Trophoblast cell (in vitro differentiated cells and primary cell): ENCODE results near the gene PLIN4.

Experiments
- DNase-seq, 2 donors: peaks; one replicate each; pipeline ENCODE4 v3.0.0-alpha.2; 2016
- H2AFZ ChIP-seq: 2 replicates; pipeline ENCODE4 v1.6.1; 2013; ENCODE audit warnings: low read length, moderate library complexity, mild to moderate bottlenecking; ENCODE audit not compliant: insufficient read depth, poor library complexity
- H2AK5ac ChIP-seq: 2 replicates; pipeline ENCODE4 v1.6.1; 2013; ENCODE audit warnings: mild to moderate bottlenecking, low read length
- H2BK120ac ChIP-seq: 2 replicates; pipeline ENCODE4 v1.6.1; 2013; ENCODE audit warnings: low read length, mild to moderate bottlenecking, moderate library complexity; ENCODE audit not compliant: insufficient read depth, poor library complexity
- H2BK12ac ChIP-seq: 2 replicates; pipeline ENCODE4 v1.6.1; 2013; ENCODE audit warnings: mild to moderate bottlenecking, low read length, moderate library complexity
- H2BK5ac ChIP-seq: 2 replicates; pipeline ENCODE4 v1.6.1; 2013; ENCODE audit warnings: low read length, low read depth, moderate library complexity, mild to moderate bottlenecking; ENCODE audit not compliant: poor library complexity
- H3K14ac ChIP-seq: 2 replicates; pipeline ENCODE4 v1.6.1; 2013; ENCODE audit warnings: mild to moderate bottlenecking, low read length
- H3K18ac ChIP-seq: 2 replicates; pipeline ENCODE4 v1.6.1; 2013; ENCODE audit warnings: mild to moderate bottlenecking, low read length
- H3K23ac ChIP-seq: 2 replicates; pipeline ENCODE4 v1.6.1; 2013; ENCODE audit warnings: low read length
- H3K27ac ChIP-seq: 2 replicates; pipeline ENCODE4 v1.5.1; 2013; ENCODE audit warnings: low read depth, mild to moderate bottlenecking, inconsistent platforms, low read length, moderate library complexity
- H3K27me3 ChIP-seq: 2 replicates; pipeline ENCODE4 v1.6.1; 2013; ENCODE audit warnings: inconsistent platforms, mild to moderate bottlenecking, low read length, moderate library complexity; ENCODE audit not compliant: insufficient read depth
- H3K36me3 ChIP-seq, 2 experiments: 1 replicate in 1 of 2; 2 replicates in 1 of 2; pipeline ENCODE4 v1.6.1; 2013; ENCODE audit warnings: low read length in 2 of 2, mild to moderate bottlenecking in 2 of 2, moderate library complexity in 1 of 2; ENCODE audit not compliant: insufficient read depth in 2 of 2, control insufficient read depth in 1 of 2
- H3K4ac ChIP-seq: 2 replicates; pipeline ENCODE4 v1.6.1; 2013; ENCODE audit warnings: low read depth, mild to moderate bottlenecking, low read length, moderate library complexity
- H3K4me1 ChIP-seq, 2 experiments: 1 replicate in 1 of 2; 2 replicates in 1 of 2; pipeline ENCODE4 v1.6.1; 2013; ENCODE audit warnings: low read length in 2 of 2, mild to moderate bottlenecking in 2 of 2, moderate library complexity in 1 of 2; ENCODE audit not compliant: insufficient read depth in 2 of 2, control insufficient read depth in 1 of 2
- H3K4me2 ChIP-seq: 2 replicates; pipeline ENCODE4 v1.6.1; 2013; ENCODE audit warnings: inconsistent platforms, mild to moderate bottlenecking, low read length, moderate library complexity
- H3K4me3 ChIP-seq: 2 replicates; pipeline ENCODE4 v1.5.1; 2013; ENCODE audit warnings: mild to moderate bottlenecking, low read depth, low read length, inconsistent platforms
- H3K79me1 ChIP-seq: one replicate; pipeline ENCODE4 v1.6.1; 2013; ENCODE audit warnings: low read length
- H3K79me2 ChIP-seq: 2 replicates; pipeline ENCODE4 v1.6.1; 2013; ENCODE audit warnings: low read length, mild to moderate bottlenecking; ENCODE audit not compliant: control insufficient read depth, insufficient read depth, poor library complexity
- H3K9ac ChIP-seq: 2 replicates; pipeline ENCODE4 v1.6.1; 2013; ENCODE audit warnings: mild to moderate bottlenecking, low read length
- H3K9me3 ChIP-seq: 2 replicates; pipeline ENCODE4 v1.6.1; 2013; ENCODE audit warnings: low read depth, mild to moderate bottlenecking, control low read depth, inconsistent platforms, low read length; ENCODE audit not compliant: insufficient read depth
- H4K12ac ChIP-seq: 2 replicates; pipeline ENCODE4 v1.6.1; 2013; ENCODE audit warnings: low read depth, mild to moderate bottlenecking, low read length, moderate library complexity
- H4K8ac ChIP-seq: 2 replicates; pipeline ENCODE4 v1.6.1; 2013; ENCODE audit warnings: low read depth, mild to moderate bottlenecking, low read length, moderate library complexity
- H4K91ac ChIP-seq: one replicate; pipeline ENCODE4 v1.6.1; 2013; ENCODE audit warnings: low read depth, mild to moderate bottlenecking, low read length, moderate library complexity
- WGBS: extraction: QIAGEN DNeasy Blood & Tissue Kit; methylation state at CpG from one replicate; pipeline ENCODE4 v1.1.7; 2013; ENCODE audit warnings: missing lambda C conversion rate; ENCODE audit not compliant: insufficient read length, insufficient coverage; ENCODE audit errors: extremely low coverage; 5-methylcytosine and 5-hydroxymethylcytosine counted together

The PLIN4 gene

DNA sequence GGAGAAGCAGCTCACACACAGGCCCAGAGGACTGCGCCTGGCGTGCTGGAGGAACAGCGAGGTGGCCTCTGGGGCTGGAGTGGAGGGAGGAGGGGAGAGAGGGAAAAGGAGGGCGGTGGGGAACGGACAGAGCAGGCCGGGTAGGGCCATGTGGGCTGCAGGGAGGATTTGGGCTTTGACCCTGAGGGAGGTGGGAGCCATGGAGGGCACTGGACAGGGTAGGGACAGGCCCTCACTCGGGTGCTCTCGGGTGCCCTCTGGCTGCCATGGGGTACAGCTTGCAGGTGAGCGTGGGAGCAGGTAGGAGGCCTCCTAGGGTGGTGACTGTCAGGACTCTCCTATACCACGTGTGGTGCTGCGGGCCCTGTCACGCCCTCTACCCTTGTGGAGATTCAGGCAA, 22.8 kb downstream of the PLIN4 start:
- H4K91ac ChIP-seq = no peak overlapping the region
- DNase-seq = peak in 1 of 2 donors; percentile 19
- H4K12ac ChIP-seq = no peak overlapping the region
- H4K8ac ChIP-seq = no peak overlapping the region
- no peak overlapping the region for H2BK5ac ChIP-seq
- H3K27ac ChIP-seq = no peak overlapping the region
- no CpG with 5 or more reads among the region's 12 CpGs for WGBS
- no peak overlapping the region for H2AK5ac ChIP-seq
- no peak overlapping the region for H2AFZ ChIP-seq
- H3K4me3 ChIP-seq = no peak overlapping the region
- no peak overlapping the region for H3K4me2 ChIP-seq
- peaks cover 10% of the 10 kb centered on the region for H3K9me3 ChIP-seq
- no peak overlapping the region for H2BK12ac ChIP-seq
- no peak overlapping the region for H3K23ac ChIP-seq
- H3K79me2 ChIP-seq = no peaks in the 10 kb centered on the region
- peaks cover 74 to 87% of the 10 kb centered on the region in 2 experiments for H3K36me3 ChIP-seq
- no peaks in the 10 kb centered on the region for H3K79me1 ChIP-seq
- H3K9ac ChIP-seq = no peak overlapping the region
- H3K4me1 ChIP-seq = no peaks in the 10 kb centered on the region
- H3K4ac ChIP-seq = no peak overlapping the region
- H3K14ac ChIP-seq = no peak overlapping the region
- no peak overlapping the region for H3K18ac ChIP-seq
- H3K27me3 ChIP-seq = no peaks in the 10 kb centered on the region
- no peak overlapping the region for H2BK120ac ChIP-seq

GRCh38 chr19:4494691-4495064, 23.6 kb downstream of the PLIN4 start:
- Histone ChIP-seq H2AK5ac (no peak overlapping the region), H3K9me3 (peaks cover 10% of the 10 kb centered on the region), H2BK120ac (no peak overlapping the region), H3K14ac (no peak overlapping the region), H4K12ac (no peak overlapping the region), H3K36me3 (peaks cover 76 to 85% of the 10 kb centered on the region in 2 experiments), H4K91ac (no peak overlapping the region), H3K4ac (no peak overlapping the region), H3K18ac (no peak overlapping the region), H3K4me3 (no peak overlapping the region), H4K8ac (no peak overlapping the region), H3K4me1 (no peaks in the 10 kb centered on the region), H3K4me2 (no peak overlapping the region), H2AFZ (no peak overlapping the region), H3K79me2 (no peaks in the 10 kb centered on the region), H3K27me3 (no peaks in the 10 kb centered on the region), H2BK5ac (no peak overlapping the region), H3K9ac (no peak overlapping the region), H3K79me1 (no peaks in the 10 kb centered on the region), H2BK12ac (no peak overlapping the region), H3K23ac (no peak overlapping the region), H3K27ac (no peak overlapping the region)
- DNase-seq = no peak
- no CpG with 5 or more reads among the region's 8 CpGs for WGBS

DNA sequence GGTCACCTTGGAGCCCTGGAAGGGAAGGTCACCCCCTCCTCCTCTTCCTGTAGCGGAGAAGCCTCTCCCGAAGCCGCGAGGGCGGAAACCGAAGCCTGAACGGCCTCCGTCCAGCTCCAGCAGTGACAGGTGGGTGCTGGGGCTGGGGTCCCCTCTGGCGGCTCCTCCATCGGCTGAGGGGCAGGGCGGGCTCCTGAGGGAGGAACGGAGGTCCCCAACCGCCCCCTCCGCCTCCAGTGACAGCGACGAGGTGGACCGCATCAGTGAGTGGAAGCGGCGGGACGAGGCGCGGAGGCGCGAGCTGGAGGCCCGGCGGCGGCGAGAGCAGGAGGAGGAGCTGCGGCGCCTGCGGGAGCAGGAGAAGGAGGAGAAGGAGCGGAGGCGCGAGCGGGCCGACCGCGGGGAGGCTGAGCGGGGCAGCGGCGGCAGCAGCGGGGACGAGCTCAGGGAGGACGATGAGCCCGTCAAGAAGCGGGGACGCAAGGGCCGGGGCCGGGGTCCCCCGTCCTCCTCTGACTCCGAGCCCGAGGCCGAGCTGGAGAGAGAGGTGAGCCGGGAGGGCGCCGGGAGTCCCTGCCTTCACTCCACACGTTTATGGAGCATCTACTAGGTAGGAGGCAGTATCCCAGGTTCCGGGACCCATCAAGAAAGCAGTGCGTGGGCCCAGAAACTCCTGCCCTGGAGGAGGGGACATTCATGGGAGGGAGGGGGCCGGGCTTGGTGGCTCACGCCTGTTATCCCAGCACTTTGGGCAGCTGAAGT, 24.2 kb downstream of the PLIN4 start:
- Histone ChIP-seq H3K4ac (no peak overlapping the region), H2AFZ (no peak overlapping the region), H3K14ac (no peak overlapping the region), H3K27me3 (no peaks in the 10 kb centered on the region), H3K4me1 (no peaks in the 10 kb centered on the region), H3K79me1 (no peaks in the 10 kb centered on the region), H3K9me3 (peaks cover 10% of the 10 kb centered on the region), H4K8ac (no peak overlapping the region), H4K12ac (no peak overlapping the region), H3K36me3 (peaks cover 77 to 82% of the 10 kb centered on the region in 2 experiments), H3K18ac (no peak overlapping the region), H3K9ac (no peak overlapping the region), H3K4me2 (no peak overlapping the region), H4K91ac (no peak overlapping the region), H3K27ac (no peak overlapping the region), H2BK120ac (no peak overlapping the region), H3K79me2 (no peaks in the 10 kb centered on the region), H3K23ac (no peak overlapping the region), H3K4me3 (no peak overlapping the region), H2BK12ac (no peak overlapping the region), H2BK5ac (no peak overlapping the region), H2AK5ac (no peak overlapping the region)
- no CpG with 5 or more reads among the region's 61 CpGs for WGBS
- DNase-seq = no peak

GRCh38 chr19:4493104-4493928, 25.0 kb downstream of the PLIN4 start:
- Histone ChIP-seq H2BK120ac (no peak overlapping the region), H3K18ac (no peak overlapping the region), H4K8ac (no peak overlapping the region), H3K9ac (no peak overlapping the region), H3K79me2 (no peaks in the 10 kb centered on the region), H3K27ac (no peak overlapping the region), H2BK12ac (no peak overlapping the region), H3K79me1 (no peaks in the 10 kb centered on the region), H3K14ac (no peak overlapping the region), H3K27me3 (no peaks in the 10 kb centered on the region), H2BK5ac (no peak overlapping the region), H3K4me2 (no peak overlapping the region), H3K36me3 (peaks cover 77 to 80% of the 10 kb centered on the region in 2 experiments), H2AFZ (no peak overlapping the region), H2AK5ac (no peak overlapping the region), H3K23ac (no peak overlapping the region), H4K12ac (no peak overlapping the region), H3K4ac (no peak overlapping the region), H3K4me1 (no peaks in the 10 kb centered on the region), H3K4me3 (peak overlapping the region; percentile 31), H3K9me3 (peaks cover 10% of the 10 kb centered on the region), H4K91ac (no peak overlapping the region)
- no CpG with 5 or more reads among the region's 41 CpGs for WGBS
- DNase-seq = no peak
